Stimulated activated naive B cell treated with anti-CD40 and anti-IgM and Interleukin-4, amounts not matched to agents 10 μg/mL and 1 μg/mL and 100 μg/mL, for 72 hours (primary cell): ENCODE data around the gene DTNA.
"Not testable (repeated sequence)": the region's sequence is repeated elsewhere in the genome, so short reads cannot be mapped to it uniquely, and the experiment has no call there.

Source experiments
- ATAC-seq, 2 donors: fragments of 150-1000 bp; cut with Tn5 transposase; replicated peaks; 2 replicates each; pipeline ENCODE4 v1.10.0; 2021; ENCODE audit warnings: moderate library complexity in 1 of 2
- DNase-seq: peaks from one replicate; pipeline ENCODE4 v3.0.0; 2021
- H3K27ac Mint-ChIP-seq: one replicate; pipeline ENCODE4 v1.8.0; 2022; ENCODE audit warnings: mild to moderate bottlenecking, mixed read lengths
- H3K27me3 Mint-ChIP-seq, 2 donors: one replicate each; pipeline ENCODE4 v1.8.0; 2022; ENCODE audit warnings: mixed read lengths in 2 of 2
- H3K36me3 Mint-ChIP-seq, 2 donors: one replicate each; pipeline ENCODE4 v1.8.0; 2022; ENCODE audit warnings: mixed read lengths in 2 of 2, mild to moderate bottlenecking in 1 of 2
- H3K4me1 Mint-ChIP-seq, 2 donors: one replicate each; pipeline ENCODE4 v1.8.0; 2022; ENCODE audit warnings: mixed read lengths in 2 of 2, mild to moderate bottlenecking in 1 of 2
- H3K4me3 Mint-ChIP-seq, 2 donors: one replicate each; pipeline ENCODE4 v1.8.0; 2022; ENCODE audit warnings: mild to moderate bottlenecking in 2 of 2, mixed read lengths in 2 of 2, moderate library complexity in 1 of 2
- H3K9me3 Mint-ChIP-seq, 2 donors: one replicate each; pipeline ENCODE4 v1.8.0; 2022; ENCODE audit warnings: mixed read lengths in 2 of 2, mild to moderate bottlenecking in 1 of 2

DTNA gene

GRCh38 chr18:34913837-34914661, 204.0 kb downstream of the DTNA start:
- DNase-seq, result no peak
- Mint-ChIP-seq H3K36me3 (no peaks in the 10 kb centered on the region), H3K9me3 (no peaks in the 10 kb centered on the region)

GRCh38 chr18:34915046-34915445, 204.9 kb downstream of the DTNA start:
- Mint-ChIP-seq H3K4me3 (no peak overlapping the region), H3K36me3 (no peaks in the 10 kb centered on the region), H3K27ac (no peak overlapping the region), H3K4me1 (no peaks in the 10 kb centered on the region), H3K9me3 (no peaks in the 10 kb centered on the region), H3K27me3 (peaks cover 4 to 12% of the 10 kb centered on the region in 2 donors)
- ATAC-seq, result no peak
- no peak for DNase-seq

More at GRCh38 chr18:34913837-34914661, 204.0 kb downstream of the DTNA start:
- H3K4me1 Mint-ChIP-seq, result no peaks in the 10 kb centered on the region
- H3K27ac Mint-ChIP-seq, result no peak overlapping the region
- peaks cover 4 to 12% of the 10 kb centered on the region in 2 donors for H3K27me3 Mint-ChIP-seq
- no peak for ATAC-seq
- H3K4me3 Mint-ChIP-seq, result no peak overlapping the region

DNA sequence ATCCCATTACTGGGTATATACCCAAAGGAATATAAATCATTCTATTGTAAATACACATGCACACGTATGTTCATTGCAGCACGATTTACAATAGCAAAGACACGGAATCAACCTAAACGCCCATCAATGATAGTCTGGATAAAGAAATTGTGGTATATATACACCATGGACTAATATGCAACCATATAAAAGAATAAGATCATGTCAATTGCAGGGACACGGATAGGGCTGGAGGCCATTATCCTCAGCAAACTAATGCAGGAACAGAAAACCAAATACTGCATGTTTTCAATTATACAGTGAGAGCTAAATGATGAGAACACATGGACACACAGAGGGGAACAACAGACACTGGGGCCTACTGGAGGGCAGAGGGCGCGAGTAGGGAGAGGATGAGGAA, 206.4 kb downstream of the DTNA start:
- not testable (repeated sequence) for ATAC-seq, DNase-seq, H3K36me3 Mint-ChIP-seq, H3K4me1 Mint-ChIP-seq, H3K4me3 Mint-ChIP-seq, H3K9me3 Mint-ChIP-seq
- H3K27me3 Mint-ChIP-seq, result peaks cover 8 to 18% of the 10 kb centered on the region in 2 donors
- peak overlapping the region; percentile 27 for H3K27ac Mint-ChIP-seq

DNA sequence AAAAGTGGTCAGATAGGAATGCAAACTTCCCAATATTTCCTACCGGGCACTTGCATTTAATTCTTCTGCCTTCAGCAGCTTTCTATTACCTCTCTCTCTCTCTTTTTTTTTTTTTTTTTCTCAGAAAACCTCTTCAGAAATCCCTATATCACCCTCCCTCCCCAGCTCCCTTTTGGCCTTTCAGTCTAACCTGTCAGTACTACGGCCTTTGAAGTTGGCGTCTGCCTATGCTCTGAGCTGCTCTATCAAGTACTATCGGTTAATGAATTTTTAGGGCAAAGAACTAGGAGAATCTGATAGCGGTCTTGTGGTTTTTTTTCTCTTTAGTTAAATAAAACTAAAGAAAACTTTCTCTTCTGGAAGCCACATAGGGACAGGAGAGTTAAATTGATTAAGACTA, 208.8 kb downstream of the DTNA start:
- Mint-ChIP-seq H3K27me3 (peaks cover 13 to 16% of the 10 kb centered on the region in 2 donors), H3K9me3 (no peaks in the 10 kb centered on the region)
- ATAC-seq, result no peak

GRCh38 chr18:34921226-34921625, 211.1 kb downstream of the DTNA start:
- Mint-ChIP-seq H3K4me1 (no peaks in the 10 kb centered on the region), H3K9me3 (no peaks in the 10 kb centered on the region), H3K4me3 (no peak overlapping the region), H3K36me3 (no peaks in the 10 kb centered on the region), H3K27ac (no peak overlapping the region), H3K27me3 (peaks cover 14 to 18% of the 10 kb centered on the region in 2 donors)
- ATAC-seq (no peak), DNase-seq (no peak)

More for the DNA sequence above, 208.8 kb downstream of the DTNA start:
- H3K4me1 Mint-ChIP-seq, result no peaks in the 10 kb centered on the region
- no peak overlapping the region for H3K27ac Mint-ChIP-seq
- no peaks in the 10 kb centered on the region for H3K36me3 Mint-ChIP-seq
- H3K4me3 Mint-ChIP-seq, result no peak overlapping the region
- no peak for DNase-seq

GRCh38 chr18:34921811-34922385, 211.8 kb downstream of the DTNA start:
- H3K27ac Mint-ChIP-seq, result no peak overlapping the region
- no peaks in the 10 kb centered on the region for H3K4me1 Mint-ChIP-seq
- no peaks in the 10 kb centered on the region for H3K36me3 Mint-ChIP-seq
- H3K27me3 Mint-ChIP-seq, result peaks cover 13 to 14% of the 10 kb centered on the region in 2 donors
- no peak overlapping the region for H3K4me3 Mint-ChIP-seq
- no peak for DNase-seq
- no peaks in the 10 kb centered on the region for H3K9me3 Mint-ChIP-seq
- no peak for ATAC-seq

DNA sequence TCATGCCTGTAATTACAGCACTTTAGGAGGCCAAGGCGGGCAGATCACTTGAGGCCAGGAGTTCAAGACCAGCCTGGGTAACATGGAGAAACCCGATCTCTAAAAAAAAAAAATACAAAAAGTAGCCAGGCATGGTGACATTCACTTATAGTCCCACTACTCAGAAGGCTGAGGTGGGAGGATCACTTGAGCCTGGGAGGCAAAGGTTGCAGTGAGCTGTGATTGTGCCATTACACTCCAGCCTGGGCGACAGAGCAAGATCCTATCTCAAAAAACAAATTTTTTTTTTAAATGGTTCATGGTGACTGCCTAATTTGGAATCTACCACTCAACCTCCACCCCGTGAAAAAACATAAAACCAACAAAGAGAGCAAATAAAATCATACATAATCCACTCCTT, 212.5 kb downstream of the DTNA start:
- H3K9me3 Mint-ChIP-seq, DNase-seq: not testable (repeated sequence)

DNA sequence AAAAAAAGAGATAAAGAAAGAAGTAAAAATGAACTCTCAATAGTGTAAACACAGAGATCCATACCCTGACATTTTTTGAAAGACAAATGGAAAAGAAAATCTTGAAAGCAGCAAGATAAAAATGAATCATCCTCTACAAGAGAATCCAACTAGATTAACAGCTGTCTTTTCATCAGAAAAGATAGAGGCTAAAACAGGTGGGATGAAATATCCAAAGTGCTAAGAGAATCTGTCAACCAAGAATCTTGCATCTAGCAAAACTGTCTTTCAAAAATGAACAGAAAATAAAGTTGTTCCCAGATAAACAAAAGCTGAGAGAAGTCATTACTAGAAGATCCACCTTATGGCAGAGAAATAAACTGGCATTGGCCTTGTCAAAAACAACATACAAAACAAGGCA, 213.8 kb downstream of the DTNA start:
- Mint-ChIP-seq H3K27ac (no peak overlapping the region), H3K9me3 (no peaks in the 10 kb centered on the region), H3K27me3 (peaks cover 13 to 14% of the 10 kb centered on the region in 2 donors), H3K36me3 (no peaks in the 10 kb centered on the region), H3K4me1 (no peaks in the 10 kb centered on the region), H3K4me3 (no peak overlapping the region)
- ATAC-seq, result no peak
- no peak for DNase-seq

More for the DNA sequence above, 212.5 kb downstream of the DTNA start:
- H3K4me3 Mint-ChIP-seq, H3K4me1 Mint-ChIP-seq, ATAC-seq, H3K27ac Mint-ChIP-seq, H3K36me3 Mint-ChIP-seq: not testable (repeated sequence)
- peaks cover 13 to 14% of the 10 kb centered on the region in 2 donors for H3K27me3 Mint-ChIP-seq

GRCh38 chr18:34926683-34927082, 216.6 kb downstream of the DTNA start:
- Mint-ChIP-seq H3K27me3 (peaks cover 7 to 9% of the 10 kb centered on the region in 2 donors), H3K9me3 (no peaks in the 10 kb centered on the region), H3K4me3 (no peak overlapping the region), H3K4me1 (no peaks in the 10 kb centered on the region), H3K36me3 (no peaks in the 10 kb centered on the region), H3K27ac (no peak overlapping the region)
- no peak for ATAC-seq
- no peak for DNase-seq

- Mint-ChIP-seq H3K27me3 (peaks cover 4 to 7% of the 10 kb centered on the region in 2 donors), H3K36me3 (no peaks in the 10 kb centered on the region), H3K9me3 (no peaks in the 10 kb centered on the region), H3K27ac (no peak overlapping the region), H3K4me1 (no peaks in the 10 kb centered on the region), H3K4me3 (no peak overlapping the region)
- DNase-seq (no peak), ATAC-seq (no peak)
Observed at GRCh38 chr18:34928088-34928753, 218.1 kb downstream of the DTNA start.

DNA sequence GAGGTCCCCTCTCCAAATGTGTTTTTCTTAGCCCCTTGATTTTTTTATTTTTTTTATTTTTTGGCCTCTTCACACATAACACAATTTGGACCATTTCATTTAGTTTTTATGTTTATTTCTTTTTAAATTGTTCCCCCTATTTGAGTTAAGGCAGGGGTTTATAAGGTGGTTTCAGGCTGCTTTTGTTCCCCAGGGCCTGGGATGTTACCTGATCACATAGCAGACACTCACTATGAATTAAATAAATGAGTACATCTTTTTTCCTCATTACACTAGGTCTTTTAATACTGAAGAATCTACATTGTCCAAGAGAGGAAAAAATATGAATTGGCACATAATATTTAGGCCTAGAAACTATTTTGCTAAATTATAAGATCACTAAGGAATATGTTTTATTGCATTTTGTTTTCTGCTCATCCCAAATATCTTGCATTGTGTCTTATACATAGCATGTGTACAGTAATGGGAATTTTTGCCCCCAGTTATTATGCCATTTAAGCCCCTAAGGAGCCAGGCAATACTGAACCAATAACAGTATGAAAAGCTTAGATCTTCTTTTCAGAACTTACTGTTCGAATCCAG, 218.7 kb downstream of the DTNA start:
- no peak overlapping the region for H3K27ac Mint-ChIP-seq
- no peaks in the 10 kb centered on the region for H3K4me1 Mint-ChIP-seq
- H3K9me3 Mint-ChIP-seq, result no peaks in the 10 kb centered on the region
- H3K27me3 Mint-ChIP-seq, result peaks cover 4 to 7% of the 10 kb centered on the region in 2 donors
- ATAC-seq (no peak), DNase-seq (no peak)
- no peak overlapping the region for H3K4me3 Mint-ChIP-seq
- no peaks in the 10 kb centered on the region for H3K36me3 Mint-ChIP-seq

DNA sequence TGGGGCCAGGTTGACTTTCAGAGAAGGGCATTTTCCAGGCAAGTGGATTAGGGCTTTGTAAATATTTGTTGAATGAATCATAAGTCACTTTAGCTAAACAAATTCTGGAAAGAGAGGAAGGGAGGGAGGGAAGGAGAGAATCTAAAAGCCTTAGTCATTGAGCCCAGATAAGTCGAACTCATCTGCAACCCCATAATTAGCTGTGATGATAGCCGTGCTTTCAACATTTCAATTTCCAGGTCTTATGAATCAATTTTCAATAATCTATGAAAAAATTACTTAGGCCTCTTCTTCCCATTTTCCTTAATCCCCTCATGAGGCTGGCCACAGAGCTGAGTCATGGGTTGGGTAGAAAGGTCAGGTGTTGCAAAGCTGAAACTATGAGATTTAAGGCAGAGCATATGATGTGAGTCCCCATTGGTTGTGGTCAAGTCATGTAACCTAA, 219.3 kb downstream of the DTNA start:
- Mint-ChIP-seq H3K4me1 (no peaks in the 10 kb centered on the region), H3K27ac (no peak overlapping the region), H3K9me3 (no peaks in the 10 kb centered on the region), H3K4me3 (no peak overlapping the region), H3K36me3 (no peaks in the 10 kb centered on the region), H3K27me3 (peaks cover 4 to 7% of the 10 kb centered on the region in 2 donors)
- no peak for DNase-seq
- ATAC-seq, result no peak

- peaks cover 6 to 7% of the 10 kb centered on the region in 2 donors for H3K27me3 Mint-ChIP-seq
- H3K36me3 Mint-ChIP-seq, result no peaks in the 10 kb centered on the region
Observed at GRCh38 chr18:34932363-34932762, 222.3 kb downstream of the DTNA start.

DNA sequence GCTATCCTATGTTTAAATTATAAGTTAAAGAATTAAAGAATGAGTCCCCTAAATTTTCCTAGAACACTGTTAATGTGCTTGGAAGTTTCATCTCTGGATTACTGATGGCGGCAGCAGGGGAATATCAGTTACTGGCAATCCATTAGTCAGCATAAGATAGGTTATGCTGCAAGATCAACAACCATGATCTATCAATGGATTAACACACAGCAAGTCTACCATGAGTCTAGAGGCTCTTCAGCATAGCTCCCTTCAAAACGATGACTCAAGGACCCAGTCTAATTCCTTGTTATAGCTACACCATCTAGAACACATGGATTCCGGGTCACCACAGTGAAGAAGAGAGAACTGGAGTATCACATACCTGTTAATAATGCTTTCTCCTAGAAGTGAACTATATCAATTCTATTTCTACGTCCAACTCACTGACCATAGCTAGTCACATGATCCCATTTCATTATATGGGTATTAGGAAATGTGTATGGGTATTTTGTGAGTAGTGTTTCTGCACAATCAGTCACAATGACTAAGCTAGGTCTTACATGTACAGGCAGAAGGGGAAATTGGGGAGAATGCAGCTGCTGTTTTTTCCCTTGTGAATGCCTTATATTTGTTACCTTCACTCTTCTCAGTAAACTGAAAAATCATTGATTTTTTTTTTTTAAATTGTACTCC, 222.8 kb downstream of the DTNA start:
- Mint-ChIP-seq H3K4me1 (no peaks in the 10 kb centered on the region), H3K4me3 (no peak overlapping the region), H3K27me3 (peaks cover 9 to 13% of the 10 kb centered on the region in 2 donors), H3K27ac (no peak overlapping the region), H3K36me3 (no peaks in the 10 kb centered on the region), H3K9me3 (no peaks in the 10 kb centered on the region)
- ATAC-seq, result no peak
- no peak for DNase-seq

More at GRCh38 chr18:34932363-34932762, 222.3 kb downstream of the DTNA start:
- no peaks in the 10 kb centered on the region for H3K9me3 Mint-ChIP-seq
- no peaks in the 10 kb centered on the region for H3K4me1 Mint-ChIP-seq
- ATAC-seq (no peak), DNase-seq (no peak)
- no peak overlapping the region for H3K4me3 Mint-ChIP-seq
- no peak overlapping the region for H3K27ac Mint-ChIP-seq
